ENCODE data around the gene PEX6. TPM values are rescaled to one million over a fixed set of nuclear protein-coding genes. Genes with fewer than 3 reads are reported as not detected.

Gene PEX6
- total and polyA plus RNA-seq, 2 of the 13 experiments (the other 11 are each of a cell fraction or from before 2014, with no cell fraction given): 5.1 to 6.7 TPM

DNA sequence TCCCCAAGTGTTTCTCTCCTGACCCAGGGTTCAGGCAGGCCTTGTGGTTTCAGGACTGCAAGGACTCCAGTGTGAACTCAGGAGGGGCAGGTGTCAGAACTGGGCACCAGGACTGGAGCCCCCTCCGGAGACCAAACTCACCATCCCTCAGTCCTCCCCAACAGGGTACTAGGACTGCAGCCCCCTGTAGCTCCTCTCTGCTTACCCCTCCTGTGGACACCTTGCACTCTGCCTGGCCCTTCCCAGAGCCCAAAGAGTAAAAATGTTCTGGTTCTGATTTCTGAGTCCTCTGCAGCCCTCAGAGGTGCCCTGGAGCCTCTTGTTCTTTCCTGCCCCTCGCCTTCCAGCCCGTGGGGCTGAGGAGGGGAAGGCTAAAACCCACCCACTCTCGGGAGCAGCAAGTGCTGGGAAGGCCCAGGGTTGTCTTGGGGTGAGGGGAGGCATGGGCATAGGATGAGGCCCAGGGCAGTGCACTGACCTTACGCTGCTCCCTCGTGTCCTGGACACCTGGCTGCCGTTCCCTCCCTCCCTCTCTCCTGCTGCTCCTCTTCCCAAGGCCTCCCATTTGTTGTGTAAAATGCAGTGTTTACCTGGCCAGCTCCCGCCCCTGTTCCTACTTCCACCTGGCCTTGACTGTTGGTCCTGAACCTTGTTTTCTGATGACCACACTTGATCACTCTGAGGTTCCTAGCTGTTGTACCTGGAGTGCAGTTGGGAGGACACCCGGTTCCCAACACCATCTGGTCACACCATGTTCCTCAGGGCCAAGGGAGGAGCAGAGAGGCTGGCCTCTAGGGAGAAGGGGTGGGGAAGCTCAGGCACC lies 39.8 kb downstream of the PEX6 start (continued):
- TF ChIP-seq, protein P1, sequence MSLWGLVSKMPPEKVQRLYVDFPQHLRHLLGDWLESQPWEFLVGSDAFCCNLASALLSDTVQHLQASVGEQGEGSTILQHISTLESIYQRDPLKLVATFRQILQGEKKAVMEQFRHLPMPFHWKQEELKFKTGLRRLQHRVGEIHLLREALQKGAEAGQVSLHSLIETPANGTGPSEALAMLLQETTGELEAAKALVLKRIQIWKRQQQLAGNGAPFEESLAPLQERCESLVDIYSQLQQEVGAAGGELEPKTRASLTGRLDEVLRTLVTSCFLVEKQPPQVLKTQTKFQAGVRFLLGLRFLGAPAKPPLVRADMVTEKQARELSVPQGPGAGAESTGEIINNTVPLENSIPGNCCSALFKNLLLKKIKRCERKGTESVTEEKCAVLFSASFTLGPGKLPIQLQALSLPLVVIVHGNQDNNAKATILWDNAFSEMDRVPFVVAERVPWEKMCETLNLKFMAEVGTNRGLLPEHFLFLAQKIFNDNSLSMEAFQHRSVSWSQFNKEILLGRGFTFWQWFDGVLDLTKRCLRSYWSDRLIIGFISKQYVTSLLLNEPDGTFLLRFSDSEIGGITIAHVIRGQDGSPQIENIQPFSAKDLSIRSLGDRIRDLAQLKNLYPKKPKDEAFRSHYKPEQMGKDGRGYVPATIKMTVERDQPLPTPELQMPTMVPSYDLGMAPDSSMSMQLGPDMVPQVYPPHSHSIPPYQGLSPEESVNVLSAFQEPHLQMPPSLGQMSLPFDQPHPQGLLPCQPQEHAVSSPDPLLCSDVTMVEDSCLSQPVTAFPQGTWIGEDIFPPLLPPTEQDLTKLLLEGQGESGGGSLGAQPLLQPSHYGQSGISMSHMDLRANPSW (CRISPR knock-in tag; IDR thresholded peaks at IDR 0.05; ENCODE audit: borderline replicate concordance): no peak
- TF ChIP-seq ZNF550 (CRISPR knock-in tag; IDR thresholded peaks at IDR 0.05; ENCODE audit: borderline replicate concordance) (no peak), ZNF607 (CRISPR knock-in tag; IDR thresholded peaks at IDR 0.05; ENCODE audit: borderline replicate concordance) (peak; percentile 65), ZNF792 (CRISPR knock-in tag; IDR thresholded peaks at IDR 0.05) (peak; percentile 87), ZNF629 (CRISPR knock-in tag; conservative IDR thresholded peaks at IDR 0.05) (peak; percentile 51; the same call in 1 of the 2 replicates), TEAD2 (CRISPR knock-in tag; IDR thresholded peaks at IDR 0.05) (no peak), MTF2 (CRISPR knock-in tag; IDR thresholded peaks at IDR 0.05; ENCODE audit: borderline replicate concordance) (no peak), ZNF780A (CRISPR knock-in tag; IDR thresholded peaks at IDR 0.05) (peak; percentile 47; the same call in 1 of the 2 replicates), ZNF503 (CRISPR knock-in tag; IDR thresholded peaks at IDR 0.05) (no peak), ZNF737 (CRISPR knock-in tag; IDR thresholded peaks at IDR 0.05; ENCODE audit: borderline replicate concordance) (no peak), FOXO1 (CRISPR knock-in tag; IDR thresholded peaks at IDR 0.05) (peak; percentile 99), ZNF235 (CRISPR knock-in tag; IDR thresholded peaks at IDR 0.05; ENCODE audit: borderline replicate concordance) (no peak), JUND (CRISPR knock-in tag; IDR thresholded peaks at IDR 0.05) (peak; percentile 81; the same call in 1 of the 2 replicates), HDAC6 (IDR thresholded peaks at IDR 0.05; ENCODE audit: low read depth, low read length) (no peak), CEBPG (CRISPR knock-in tag; IDR thresholded peaks at IDR 0.05) (peak; percentile 82), SIX1 (CRISPR knock-in tag; IDR thresholded peaks at IDR 0.05; ENCODE audit: borderline replicate concordance) (no peak; the same call in 1 of the 2 replicates), ZBTB20 (CRISPR knock-in tag; IDR thresholded peaks at IDR 0.05; ENCODE audit: borderline replicate concordance, low read depth) (no peak), NFIC (IDR thresholded peaks at IDR 0.05; ENCODE audit: low read length) (no peak), ZNF619 (CRISPR knock-in tag; IDR thresholded peaks at IDR 0.05) (no peak), POLR2AphosphoS2 (IDR thresholded peaks at IDR 0.05; ENCODE audit: low read depth, low read length) (no peak), HOXA7 (CRISPR knock-in tag; IDR thresholded peaks at IDR 0.05) (no peak), TBL1XR1 (IDR thresholded peaks at IDR 0.05; ENCODE audit: borderline replicate concordance, low read length, partially characterized antibody) (peak; percentile 32), ZKSCAN1 (IDR thresholded peaks at IDR 0.05; ENCODE audit: low read length) (no peak), NR2F2 (IDR thresholded peaks at IDR 0.05; ENCODE audit: borderline replicate concordance, low read depth) (peak; percentile 66; the same call in 1 of the 2 replicates)
- TF ChIP-seq, protein P2, sequence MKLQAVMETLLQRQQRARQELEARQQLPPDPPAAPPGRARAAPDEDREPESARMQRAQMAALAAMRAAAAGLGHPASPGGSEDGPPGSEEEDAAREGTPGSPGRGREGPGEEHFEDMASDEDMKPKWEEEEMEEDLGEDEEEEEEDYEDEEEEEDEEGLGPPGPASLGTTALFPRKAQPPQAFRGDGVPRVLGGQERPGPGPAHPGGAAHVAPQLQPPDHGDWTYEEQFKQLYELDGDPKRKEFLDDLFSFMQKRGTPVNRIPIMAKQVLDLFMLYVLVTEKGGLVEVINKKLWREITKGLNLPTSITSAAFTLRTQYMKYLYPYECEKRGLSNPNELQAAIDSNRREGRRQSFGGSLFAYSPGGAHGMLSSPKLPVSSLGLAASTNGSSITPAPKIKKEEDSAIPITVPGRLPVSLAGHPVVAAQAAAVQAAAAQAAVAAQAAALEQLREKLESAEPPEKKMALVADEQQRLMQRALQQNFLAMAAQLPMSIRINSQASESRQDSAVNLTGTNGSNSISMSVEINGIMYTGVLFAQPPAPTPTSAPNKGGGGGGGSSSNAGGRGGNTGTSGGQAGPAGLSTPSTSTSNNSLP (IDR thresholded peaks at IDR 0.05; ENCODE audit: low read depth, low read length): no peak

All from HepG2 (cell line).